Trophoblast cell (in vitro differentiated cells and primary cell): ENCODE data around the gene SMTN.
A peak's percentile ranks its signal among the peaks of the same experiment; 100 is the strongest.

Source experiments
- DNase-seq, 2 donors: peaks; one replicate each; pipeline ENCODE4 v3.0.0-alpha.2; 2016
- H2AFZ ChIP-seq: 2 replicates; pipeline ENCODE4 v1.6.1; 2013; ENCODE audit warnings: low read length, moderate library complexity, mild to moderate bottlenecking; ENCODE audit not compliant: insufficient read depth, poor library complexity
- H2AK5ac ChIP-seq: 2 replicates; pipeline ENCODE4 v1.6.1; 2013; ENCODE audit warnings: mild to moderate bottlenecking, low read length
- H2BK120ac ChIP-seq: 2 replicates; pipeline ENCODE4 v1.6.1; 2013; ENCODE audit warnings: low read length, mild to moderate bottlenecking, moderate library complexity; ENCODE audit not compliant: insufficient read depth, poor library complexity
- H2BK12ac ChIP-seq: 2 replicates; pipeline ENCODE4 v1.6.1; 2013; ENCODE audit warnings: mild to moderate bottlenecking, low read length, moderate library complexity
- H2BK5ac ChIP-seq: 2 replicates; pipeline ENCODE4 v1.6.1; 2013; ENCODE audit warnings: low read length, low read depth, moderate library complexity, mild to moderate bottlenecking; ENCODE audit not compliant: poor library complexity
- H3K14ac ChIP-seq: 2 replicates; pipeline ENCODE4 v1.6.1; 2013; ENCODE audit warnings: mild to moderate bottlenecking, low read length
- H3K18ac ChIP-seq: 2 replicates; pipeline ENCODE4 v1.6.1; 2013; ENCODE audit warnings: mild to moderate bottlenecking, low read length
- H3K23ac ChIP-seq: 2 replicates; pipeline ENCODE4 v1.6.1; 2013; ENCODE audit warnings: low read length
- H3K27ac ChIP-seq: 2 replicates; pipeline ENCODE4 v1.5.1; 2013; ENCODE audit warnings: low read depth, mild to moderate bottlenecking, inconsistent platforms, low read length, moderate library complexity
- H3K27me3 ChIP-seq: 2 replicates; pipeline ENCODE4 v1.6.1; 2013; ENCODE audit warnings: inconsistent platforms, mild to moderate bottlenecking, low read length, moderate library complexity; ENCODE audit not compliant: insufficient read depth
- H3K36me3 ChIP-seq, 2 experiments: 1 replicate in 1 of 2; 2 replicates in 1 of 2; pipeline ENCODE4 v1.6.1; 2013; ENCODE audit warnings: low read length in 2 of 2, mild to moderate bottlenecking in 2 of 2, moderate library complexity in 1 of 2; ENCODE audit not compliant: insufficient read depth in 2 of 2, control insufficient read depth in 1 of 2
- H3K4ac ChIP-seq: 2 replicates; pipeline ENCODE4 v1.6.1; 2013; ENCODE audit warnings: low read depth, mild to moderate bottlenecking, low read length, moderate library complexity
- H3K4me1 ChIP-seq, 2 experiments: 1 replicate in 1 of 2; 2 replicates in 1 of 2; pipeline ENCODE4 v1.6.1; 2013; ENCODE audit warnings: low read length in 2 of 2, mild to moderate bottlenecking in 2 of 2, moderate library complexity in 1 of 2; ENCODE audit not compliant: insufficient read depth in 2 of 2, control insufficient read depth in 1 of 2
- H3K4me2 ChIP-seq: 2 replicates; pipeline ENCODE4 v1.6.1; 2013; ENCODE audit warnings: inconsistent platforms, mild to moderate bottlenecking, low read length, moderate library complexity
- H3K4me3 ChIP-seq: 2 replicates; pipeline ENCODE4 v1.5.1; 2013; ENCODE audit warnings: mild to moderate bottlenecking, low read depth, low read length, inconsistent platforms
- H3K79me1 ChIP-seq: one replicate; pipeline ENCODE4 v1.6.1; 2013; ENCODE audit warnings: low read length
- H3K79me2 ChIP-seq: 2 replicates; pipeline ENCODE4 v1.6.1; 2013; ENCODE audit warnings: low read length, mild to moderate bottlenecking; ENCODE audit not compliant: control insufficient read depth, insufficient read depth, poor library complexity
- H3K9ac ChIP-seq: 2 replicates; pipeline ENCODE4 v1.6.1; 2013; ENCODE audit warnings: mild to moderate bottlenecking, low read length
- H3K9me3 ChIP-seq: 2 replicates; pipeline ENCODE4 v1.6.1; 2013; ENCODE audit warnings: low read depth, mild to moderate bottlenecking, control low read depth, inconsistent platforms, low read length; ENCODE audit not compliant: insufficient read depth
- H4K12ac ChIP-seq: 2 replicates; pipeline ENCODE4 v1.6.1; 2013; ENCODE audit warnings: low read depth, mild to moderate bottlenecking, low read length, moderate library complexity
- H4K8ac ChIP-seq: 2 replicates; pipeline ENCODE4 v1.6.1; 2013; ENCODE audit warnings: low read depth, mild to moderate bottlenecking, low read length, moderate library complexity
- H4K91ac ChIP-seq: one replicate; pipeline ENCODE4 v1.6.1; 2013; ENCODE audit warnings: low read depth, mild to moderate bottlenecking, low read length, moderate library complexity
- WGBS: extraction: QIAGEN DNeasy Blood & Tissue Kit; methylation state at CpG from one replicate; pipeline ENCODE4 v1.1.7; 2013; ENCODE audit warnings: missing lambda C conversion rate; ENCODE audit not compliant: insufficient read length, insufficient coverage; ENCODE audit errors: extremely low coverage; 5-methylcytosine and 5-hydroxymethylcytosine counted together

Gene SMTN

GRCh38 chr22:31103899-31104694 lies 23.0 kb downstream of the SMTN start:
- no peak overlapping the region for H3K4ac ChIP-seq
- H3K79me2 ChIP-seq = peaks cover 4% of the 10 kb centered on the region
- H2AK5ac ChIP-seq = no peak overlapping the region
- H2AFZ ChIP-seq = no peak overlapping the region
- no peak overlapping the region for H3K4me2 ChIP-seq
- peaks cover 5% of the 10 kb centered on the region for H3K79me1 ChIP-seq
- H3K18ac ChIP-seq = no peak overlapping the region
- whole genome bisulfite sequencing = no CpG with 5 or more reads among the region's 33 CpGs
- H3K4me3 ChIP-seq = no peak overlapping the region
- no peak overlapping the region for H3K14ac ChIP-seq
- H3K9ac ChIP-seq = no peak overlapping the region
- no peak overlapping the region for H2BK5ac ChIP-seq
- no peak overlapping the region for H4K8ac ChIP-seq
- H3K27ac ChIP-seq = no peak overlapping the region
- no peak overlapping the region for H2BK120ac ChIP-seq
- H3K4me1 ChIP-seq = peaks cover 12 to 14% of the 10 kb centered on the region in 2 experiments
- no peak overlapping the region for H2BK12ac ChIP-seq
- H3K27me3 ChIP-seq = no peaks in the 10 kb centered on the region
- H3K23ac ChIP-seq = no peak overlapping the region
- H4K91ac ChIP-seq = no peak overlapping the region
- no peaks in the 10 kb centered on the region for H3K9me3 ChIP-seq
- H3K36me3 ChIP-seq = peaks cover 41 to 46% of the 10 kb centered on the region in 2 experiments
- no peak overlapping the region for H4K12ac ChIP-seq
- DNase-seq = peak; percentile 75 to 87

GRCh38 chr22:31104869-31105268 lies 23.8 kb downstream of the SMTN start:
- no peak overlapping the region for H4K8ac ChIP-seq
- H3K4me1 ChIP-seq = peaks cover 12 to 14% of the 10 kb centered on the region in 2 experiments
- H3K79me1 ChIP-seq = peaks cover 5% of the 10 kb centered on the region
- H2BK12ac ChIP-seq = no peak overlapping the region
- H3K9me3 ChIP-seq = no peaks in the 10 kb centered on the region
- no peak overlapping the region for H3K18ac ChIP-seq
- no peak overlapping the region for H2AK5ac ChIP-seq
- H3K9ac ChIP-seq = no peak overlapping the region
- no peak overlapping the region for H2BK5ac ChIP-seq
- DNase-seq = peak; percentile 27 to 38
- H3K79me2 ChIP-seq = peaks cover 4% of the 10 kb centered on the region
- H3K4ac ChIP-seq = no peak overlapping the region
- no peak overlapping the region for H4K12ac ChIP-seq
- H3K36me3 ChIP-seq = peaks cover 34 to 39% of the 10 kb centered on the region in 2 experiments
- WGBS = no CpG with 5 or more reads among the region's 35 CpGs
- H3K4me3 ChIP-seq = no peak overlapping the region
- H3K27me3 ChIP-seq = no peaks in the 10 kb centered on the region
- H3K27ac ChIP-seq = no peak overlapping the region
- no peak overlapping the region for H3K14ac ChIP-seq
- no peak overlapping the region for H2AFZ ChIP-seq
- no peak overlapping the region for H4K91ac ChIP-seq
- no peak overlapping the region for H3K23ac ChIP-seq
- no peak overlapping the region for H3K4me2 ChIP-seq
- H2BK120ac ChIP-seq = no peak overlapping the region

- H3K27ac ChIP-seq = no peak overlapping the region
- no peak overlapping the region for H3K4me3 ChIP-seq
- H2BK120ac ChIP-seq = no peak overlapping the region
- H3K79me2 ChIP-seq = peaks cover 4% of the 10 kb centered on the region
- peaks cover 28 to 33% of the 10 kb centered on the region in 2 experiments for H3K36me3 ChIP-seq
- no peak overlapping the region for H3K14ac ChIP-seq
- no peak overlapping the region for H4K8ac ChIP-seq
- DNase-seq = peak; percentile 49 to 62
- no peak overlapping the region for H2BK12ac ChIP-seq
- H2AK5ac ChIP-seq = no peak overlapping the region
- H2AFZ ChIP-seq = no peak overlapping the region
- H3K18ac ChIP-seq = no peak overlapping the region
- no peak overlapping the region for H4K12ac ChIP-seq
- no peak overlapping the region for H2BK5ac ChIP-seq
- no peak overlapping the region for H4K91ac ChIP-seq
- WGBS = no CpG with 5 or more reads among the region's 11 CpGs
- H3K27me3 ChIP-seq = no peaks in the 10 kb centered on the region
- H3K9ac ChIP-seq = no peak overlapping the region
- no peak overlapping the region for H3K4ac ChIP-seq
- H3K4me2 ChIP-seq = no peak overlapping the region
- H3K4me1 ChIP-seq = peaks cover 12 to 14% of the 10 kb centered on the region in 2 experiments
- H3K23ac ChIP-seq = no peak overlapping the region
- H3K9me3 ChIP-seq = no peaks in the 10 kb centered on the region
- H3K79me1 ChIP-seq = peaks cover 5% of the 10 kb centered on the region
Measured at GRCh38 chr22:31105282-31105929, 24.3 kb downstream of the SMTN start.

GRCh38 chr22:31106001-31106571 lies 25.0 kb downstream of the SMTN start:
- no peak overlapping the region for H2BK12ac ChIP-seq
- no peak overlapping the region for H3K9ac ChIP-seq
- no peak overlapping the region for H2AK5ac ChIP-seq
- no peak overlapping the region for H4K8ac ChIP-seq
- H2BK5ac ChIP-seq = no peak overlapping the region
- no peak overlapping the region for H3K18ac ChIP-seq
- H4K91ac ChIP-seq = no peak overlapping the region
- H3K79me1 ChIP-seq = peaks cover 5% of the 10 kb centered on the region
- peaks cover 23 to 27% of the 10 kb centered on the region in 2 experiments for H3K36me3 ChIP-seq
- H3K27me3 ChIP-seq = no peaks in the 10 kb centered on the region
- H3K9me3 ChIP-seq = no peaks in the 10 kb centered on the region
- H2AFZ ChIP-seq = no peak overlapping the region
- H3K23ac ChIP-seq = no peak overlapping the region
- H3K27ac ChIP-seq = no peak overlapping the region
- no peak overlapping the region for H3K14ac ChIP-seq
- H3K4me2 ChIP-seq = no peak overlapping the region
- H3K4me3 ChIP-seq = no peak overlapping the region
- H3K4ac ChIP-seq = no peak overlapping the region
- H3K4me1 ChIP-seq = peaks cover 12 to 14% of the 10 kb centered on the region in 2 experiments
- peaks cover 4% of the 10 kb centered on the region for H3K79me2 ChIP-seq
- no peak overlapping the region for H2BK120ac ChIP-seq
- H4K12ac ChIP-seq = no peak overlapping the region
- DNase-seq = peak in 1 of 2 donors; percentile 7
- no CpG with 5 or more reads among the region's 4 CpGs for WGBS
